Endothelial cell of hepatic sinusoid (primary cell): ENCODE measurements around the gene PRAMEF17.
"Not testable (repeated sequence)": the region's sequence is repeated elsewhere in the genome, so short reads cannot be mapped to it uniquely, and the experiment has no call there.

Source experiments
- in situ Hi-C: cut with HindIII; loops from 2 replicates; pipeline ENCODE4 v1.10.0; 2017; ENCODE audit warnings: low sequenced_read_pairs

The PRAMEF17 gene, protein sequence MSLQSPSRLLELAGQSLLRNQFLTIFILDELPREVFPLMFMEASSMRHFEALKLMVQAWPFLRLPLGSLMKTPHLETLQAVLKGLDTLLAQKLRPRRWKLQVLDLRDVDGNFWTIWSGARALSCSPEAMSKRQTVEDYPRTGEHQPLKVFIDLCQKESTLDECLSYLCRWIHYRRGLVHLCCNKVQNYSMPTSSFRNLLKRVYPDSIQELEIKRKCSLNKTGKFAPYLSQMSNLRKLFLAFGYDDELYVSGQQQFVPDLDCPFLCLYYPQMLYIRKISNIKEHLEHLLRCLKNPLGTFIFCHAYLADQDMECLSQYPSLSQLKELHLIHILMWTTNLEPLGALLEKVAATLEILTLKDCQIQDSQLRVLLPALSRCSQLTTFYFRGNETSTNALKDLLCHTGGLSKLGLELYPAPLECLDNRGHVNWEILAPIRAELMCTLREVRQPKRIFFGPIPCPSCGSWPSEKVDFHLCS

DNA sequence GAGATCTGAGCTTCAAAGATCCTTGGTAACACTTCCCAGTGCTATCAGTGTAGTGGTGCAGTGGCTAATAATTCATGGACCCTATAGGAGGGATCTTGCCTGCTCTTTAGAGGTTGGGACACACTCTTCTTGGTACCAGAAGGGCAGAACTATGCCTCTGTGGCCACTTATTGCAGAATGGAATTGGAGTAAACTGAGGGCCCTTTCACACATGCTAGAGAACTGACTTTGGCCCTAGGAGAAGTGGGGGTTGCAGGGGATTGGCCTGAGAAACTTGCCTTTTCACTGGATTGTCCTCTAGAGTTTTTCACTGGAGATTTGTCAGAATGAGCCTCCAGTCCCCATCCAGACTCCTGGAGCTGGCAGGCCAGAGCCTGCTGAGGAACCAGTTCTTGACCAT, at the start of gene PRAMEF17:
TSS of gene PRAMEF17 (plus strand) at position 301 of the 400 bp plus-strand sequence. CDS start at position 327, 26 bp downstream.
- in situ Hi-C loops, result not testable (repeated sequence)

DNA sequence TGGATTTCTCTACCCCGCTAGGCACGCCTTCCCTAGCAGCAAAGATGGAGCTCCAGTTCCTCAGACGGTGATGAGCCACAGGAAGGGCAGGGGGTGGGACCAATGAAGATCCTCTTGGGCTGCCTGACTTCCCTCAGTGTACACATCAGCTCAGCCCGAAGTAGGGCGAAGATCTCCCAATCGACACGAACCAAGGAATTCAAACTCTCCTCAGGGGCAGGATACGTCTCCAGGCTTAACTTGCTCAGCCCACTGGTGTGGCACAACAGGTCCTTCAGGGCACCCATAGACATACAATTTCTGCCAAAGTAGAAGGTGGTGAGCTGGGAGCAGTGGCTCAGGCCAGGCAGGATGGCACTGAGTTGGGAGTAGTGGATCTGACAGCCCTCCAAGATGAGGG, 46.9 kb upstream of the PRAMEF17 start:
- in situ Hi-C loops, result not testable (repeated sequence)

DNA sequence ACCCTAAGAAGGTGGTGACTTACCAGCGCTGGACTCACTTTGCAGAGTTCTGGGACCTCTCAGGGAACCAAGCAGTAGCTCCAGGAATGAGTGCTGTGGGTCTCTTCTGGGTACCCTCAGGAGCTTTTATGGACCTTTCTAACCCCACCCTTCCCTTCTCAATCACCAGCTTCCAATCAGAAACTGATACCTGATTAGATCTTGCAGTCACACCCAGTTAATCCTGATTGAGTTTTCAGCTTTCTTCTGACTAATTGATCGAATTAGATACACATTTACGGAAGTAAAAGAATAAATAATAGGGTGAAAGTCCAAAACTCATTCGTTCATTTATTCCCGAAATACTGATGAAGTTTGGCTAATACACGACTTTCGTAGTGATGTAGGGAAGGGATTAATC, 42.4 kb upstream of the PRAMEF17 start, which contains the start of gene PRAMEF14:
TSS of gene PRAMEF14 (minus strand) at position 101 of the 400 bp plus-strand sequence. CDS start 1,820 bp downstream, outside the sequence.
- in situ Hi-C loops, result not testable (repeated sequence)

DNA sequence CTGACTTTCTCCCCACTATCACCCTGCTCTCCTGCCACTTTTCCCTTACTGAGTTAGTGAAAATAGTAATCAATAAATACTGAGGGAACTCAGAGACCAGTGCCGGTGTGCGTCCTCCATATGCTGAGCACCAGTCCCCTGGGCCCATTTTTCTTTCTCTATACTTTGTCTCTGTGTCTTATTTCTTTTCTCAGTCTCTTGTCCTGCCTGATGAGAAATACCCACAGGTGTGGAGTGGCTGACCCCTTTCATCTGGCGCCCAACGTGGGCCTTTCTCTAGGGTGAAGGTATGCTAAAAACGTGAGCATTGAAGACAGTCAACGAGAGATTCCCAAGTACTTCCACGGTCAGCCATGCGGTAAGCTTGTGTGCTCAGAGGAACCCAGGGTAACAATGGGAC, 36.0 kb upstream of the PRAMEF17 start:
- in situ Hi-C loops, result not testable (repeated sequence)

DNA sequence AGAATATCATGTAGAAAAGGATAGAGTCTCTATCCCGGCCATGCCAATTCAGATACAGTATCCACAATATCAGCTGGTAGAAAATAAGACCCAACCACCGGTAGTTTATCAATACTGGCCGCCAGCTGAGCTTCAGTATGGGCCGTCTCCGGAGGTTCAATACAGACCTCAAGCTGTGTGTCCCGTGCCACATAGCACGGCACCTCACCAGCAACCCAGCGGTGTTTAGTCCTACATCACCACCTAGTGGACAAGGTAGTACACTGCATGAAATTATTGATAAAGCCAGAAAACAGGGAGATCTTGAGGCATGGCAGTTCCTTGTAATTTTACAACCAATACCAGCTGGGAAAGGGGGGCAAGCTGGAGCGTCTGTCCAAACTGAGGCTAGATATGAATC, 35.0 kb upstream of the PRAMEF17 start:
- in situ Hi-C loops, result not testable (repeated sequence)

DNA sequence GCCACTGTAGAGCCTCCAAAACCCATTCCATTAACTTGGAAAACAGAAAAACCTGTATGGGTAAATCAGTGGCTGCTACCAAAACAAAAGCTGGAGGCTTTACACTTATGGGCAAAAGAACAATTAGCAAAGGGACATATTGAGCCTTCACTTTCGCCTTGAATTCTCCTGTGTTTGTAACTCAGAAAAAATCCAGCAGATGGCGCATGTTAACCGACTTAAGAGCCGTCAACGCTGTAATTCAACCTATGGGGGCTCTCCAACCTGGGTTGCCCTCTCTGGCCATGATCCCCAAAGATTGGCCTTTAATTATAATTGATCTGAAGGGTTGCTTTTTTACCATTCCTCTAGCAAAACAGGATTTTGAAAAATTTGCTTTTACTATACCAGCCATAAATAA, 32.7 kb upstream of the PRAMEF17 start:
- in situ Hi-C loops, result not testable (repeated sequence)

DNA sequence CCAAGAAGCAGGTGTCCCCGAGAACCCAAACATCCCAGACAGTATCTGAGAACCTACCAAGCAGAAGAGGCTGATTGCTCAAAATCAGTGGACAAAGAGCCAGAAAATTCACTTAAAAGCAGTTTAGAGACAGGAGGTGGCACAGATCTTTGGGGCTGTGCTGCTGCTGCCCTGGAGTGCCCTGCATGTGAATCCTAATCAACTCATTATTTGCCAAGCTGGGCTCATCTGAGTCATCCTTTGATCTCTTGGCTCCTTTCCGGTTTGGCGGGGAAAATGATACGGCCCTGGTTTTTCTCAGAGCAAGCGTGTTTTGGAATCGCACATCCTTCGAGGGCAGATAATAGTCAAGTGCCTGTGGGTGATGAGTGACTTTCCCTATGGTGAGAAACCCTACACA, 27.1 kb upstream of the PRAMEF17 start:
- in situ Hi-C loops, result not testable (repeated sequence)

DNA sequence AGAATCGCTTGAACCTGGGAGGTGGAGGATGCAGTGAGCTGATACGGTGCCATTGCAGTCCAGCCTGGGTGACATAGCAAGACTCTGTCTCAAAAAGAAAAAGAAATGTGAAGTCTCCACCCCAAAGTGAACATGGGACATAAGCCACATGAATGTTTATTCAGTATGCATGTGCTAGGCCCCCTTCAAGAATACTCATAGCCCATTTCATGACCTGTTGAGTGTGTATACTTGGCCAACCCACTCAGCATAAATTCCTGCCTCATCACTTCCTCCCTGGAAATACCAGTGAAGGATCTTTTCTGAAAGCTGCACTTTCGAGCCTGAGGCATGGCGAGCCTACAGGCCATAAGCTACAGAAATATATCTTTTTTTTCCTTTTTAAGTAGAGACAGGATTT, 24.5 kb upstream of the PRAMEF17 start:
- in situ Hi-C loops, result not testable (repeated sequence)

DNA sequence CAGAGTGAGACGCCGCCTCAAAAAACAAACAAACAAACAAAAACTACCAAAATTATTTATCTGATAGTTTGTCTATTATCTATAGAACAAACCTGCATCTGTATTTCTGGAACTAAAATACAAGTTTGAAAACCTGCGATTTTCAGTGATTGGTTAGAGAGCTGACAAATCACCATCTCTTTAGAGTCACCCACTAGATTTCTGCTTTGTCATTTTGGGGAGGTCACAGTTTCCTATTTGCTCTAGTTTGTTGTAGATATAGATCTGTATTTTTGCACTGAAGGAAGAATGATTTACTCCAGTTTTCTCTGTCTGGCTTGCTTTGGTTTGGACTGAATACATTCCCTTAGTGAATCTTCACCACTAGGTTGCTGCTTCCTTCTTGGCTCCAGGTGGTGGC, 22.9 kb upstream of the PRAMEF17 start:
- in situ Hi-C loops, result not testable (repeated sequence)

DNA sequence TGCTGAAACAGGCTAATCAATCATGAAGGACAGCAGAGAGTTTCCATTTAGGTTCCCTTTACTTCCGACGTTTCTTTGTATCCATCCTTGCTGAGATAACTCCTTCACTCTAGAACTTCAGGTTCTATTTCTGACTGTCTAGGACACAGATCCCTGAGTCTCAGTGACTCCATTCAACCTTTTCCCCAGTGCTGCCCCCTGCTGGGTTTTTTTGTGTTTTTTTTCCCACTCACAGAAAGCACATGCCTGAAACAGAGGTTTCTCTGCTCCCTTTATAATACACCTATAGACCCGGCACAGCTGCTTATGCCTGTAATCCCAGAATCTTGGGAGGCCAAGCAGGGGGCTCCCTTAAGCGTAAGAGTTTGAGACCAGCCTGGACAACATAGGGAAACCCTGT, 20.9 kb upstream of the PRAMEF17 start:
- in situ Hi-C loops, result not testable (repeated sequence)

DNA sequence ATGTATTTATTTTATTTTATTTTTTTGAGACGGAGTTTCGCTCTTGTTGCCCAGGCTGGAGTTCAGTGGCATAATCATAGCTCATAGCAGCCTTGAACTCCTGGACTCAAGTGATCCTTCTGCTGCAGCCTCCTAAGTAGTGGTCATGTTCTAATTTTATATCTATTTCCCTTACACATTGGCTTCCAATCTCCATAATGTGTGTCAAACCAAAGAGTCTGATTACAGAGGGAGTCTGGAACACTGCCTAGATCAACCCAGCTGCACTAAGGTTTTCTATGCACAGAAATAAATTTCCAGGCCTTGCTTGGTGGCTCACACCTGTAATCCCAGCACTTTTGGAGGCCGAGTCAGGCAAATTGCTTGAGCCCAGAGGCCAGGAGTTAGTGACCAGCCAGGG, 10.4 kb upstream of the PRAMEF17 start:
- in situ Hi-C loops, result not testable (repeated sequence)

DNA sequence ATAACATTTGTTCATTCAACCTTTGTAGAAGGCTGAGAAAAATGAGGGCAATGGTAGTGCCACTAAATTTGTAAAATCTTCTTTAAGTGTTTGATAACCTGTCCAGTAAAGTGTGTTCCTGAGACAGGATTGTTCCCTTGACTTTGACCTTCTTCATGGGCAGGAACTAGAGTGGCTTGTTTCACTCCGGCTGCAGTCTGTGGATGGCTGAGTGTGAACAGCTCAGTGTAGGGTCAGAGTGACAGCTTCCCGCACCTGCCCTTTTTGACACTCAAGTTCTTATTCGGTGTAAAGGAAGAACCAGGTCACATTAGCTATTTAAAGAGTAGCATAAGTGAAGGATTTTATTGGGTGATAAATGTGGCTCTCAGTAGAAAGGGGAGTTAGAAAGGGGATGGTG, 9.1 kb upstream of the PRAMEF17 start:
- in situ Hi-C loops, result not testable (repeated sequence)

DNA sequence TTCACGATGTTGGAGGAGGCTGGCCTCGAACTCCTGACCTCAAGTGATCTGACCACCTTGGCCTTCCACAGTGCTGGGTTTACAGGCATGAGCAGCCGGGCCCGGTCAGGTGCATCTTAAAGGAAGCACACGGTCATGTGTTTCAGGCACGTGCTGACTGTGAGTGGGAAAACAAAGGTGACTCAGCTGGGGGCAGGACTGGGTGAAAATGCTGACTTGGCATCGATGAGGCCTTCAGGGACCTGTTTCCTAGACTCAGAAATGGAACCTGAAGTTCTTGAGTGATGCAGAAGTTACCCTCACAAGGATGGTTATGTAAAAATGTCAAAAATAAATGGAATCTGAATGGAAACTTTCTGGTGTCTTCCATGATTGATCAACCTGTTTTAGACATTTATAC, 3.6 kb downstream of the PRAMEF17 start:
- in situ Hi-C loops, result not testable (repeated sequence)

DNA sequence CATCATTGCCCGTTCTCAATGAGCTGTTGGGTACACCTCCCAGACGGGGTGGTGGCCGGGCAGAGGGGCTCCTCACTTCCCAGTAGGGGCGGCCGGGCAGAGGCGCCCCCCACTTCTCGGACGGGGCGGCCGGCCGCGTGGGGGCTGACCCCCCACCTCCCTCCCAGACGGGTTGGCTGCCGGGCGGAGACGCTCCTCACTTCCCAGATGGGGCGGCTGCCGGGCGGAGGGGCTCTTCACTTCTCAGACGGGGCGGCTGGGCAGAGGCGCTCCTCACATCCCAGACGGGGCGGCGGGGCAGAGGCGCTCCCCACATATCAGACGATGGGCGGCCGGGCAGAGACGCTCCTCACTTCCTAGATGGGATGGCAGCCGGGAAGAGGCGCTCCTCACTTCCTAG, 5.3 kb downstream of the PRAMEF17 start:
- in situ Hi-C loops, result not testable (repeated sequence)

DNA sequence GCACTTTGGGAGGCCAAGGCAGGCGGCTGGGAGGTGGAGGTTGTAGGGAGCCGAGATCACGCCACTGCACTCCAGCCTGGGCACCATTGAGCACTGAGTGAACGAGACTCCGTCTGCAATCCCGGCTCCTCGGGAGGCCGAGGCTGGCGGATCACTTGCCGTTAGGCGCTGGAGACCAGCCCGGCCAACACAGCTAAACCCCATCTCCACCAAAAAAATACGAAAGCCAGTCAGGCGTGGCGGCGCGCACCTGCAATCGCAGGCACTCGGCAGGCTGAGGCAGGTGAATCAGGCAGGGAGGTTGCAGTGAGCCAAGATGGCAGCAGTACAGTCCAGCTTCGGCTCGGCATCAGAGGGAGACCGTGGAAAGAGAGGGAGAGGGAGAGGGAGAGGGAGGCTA, 5.9 kb downstream of the PRAMEF17 start:
- in situ Hi-C loops, result not testable (repeated sequence)

DNA sequence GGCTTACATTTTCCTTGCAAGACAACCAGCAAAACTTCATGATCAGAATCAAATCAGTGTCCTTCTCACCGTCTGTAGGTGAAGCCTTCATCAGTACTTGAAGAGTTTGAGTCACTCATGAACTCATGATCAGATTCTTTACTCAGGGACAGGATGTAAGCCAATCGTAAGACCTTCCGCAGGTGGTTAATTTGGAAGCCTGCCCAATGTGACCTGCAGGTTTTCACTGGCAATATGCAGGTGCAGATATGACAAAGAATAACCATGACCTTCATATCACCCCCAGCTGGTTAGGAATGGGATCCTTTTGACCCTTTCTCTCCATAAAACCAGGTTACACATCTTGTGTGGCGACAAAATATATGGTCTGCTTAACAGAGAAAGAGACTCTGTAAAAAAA, 18.4 kb downstream of the PRAMEF17 start:
- in situ Hi-C loops, result no loop called here

DNA sequence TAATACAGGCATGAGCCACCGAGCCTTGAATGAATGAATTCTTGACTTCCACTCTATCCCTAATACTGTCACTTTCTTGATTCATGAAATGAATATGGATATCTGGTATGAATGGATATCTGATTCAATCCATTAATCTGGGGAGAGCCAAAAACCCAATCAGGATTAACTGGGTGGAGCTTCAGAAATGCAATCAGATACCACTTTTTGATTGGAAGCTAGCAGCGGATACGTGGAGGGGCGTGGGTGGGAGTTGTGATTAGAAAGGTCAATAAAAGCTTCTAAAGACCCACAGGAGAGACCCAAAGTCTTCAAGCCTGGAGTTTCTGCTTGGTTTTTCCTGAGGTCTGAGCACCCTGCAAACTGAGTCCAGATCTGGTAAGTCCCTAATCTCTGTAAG, 20.7 kb downstream of the PRAMEF17 start, which contains the start of gene PRAMEF20:
TSS of gene PRAMEF20 (plus strand) at position 301 of the 400 bp plus-strand sequence. CDS start 5,905 bp downstream, outside the sequence.
- in situ Hi-C loops, result not testable (repeated sequence)

DNA sequence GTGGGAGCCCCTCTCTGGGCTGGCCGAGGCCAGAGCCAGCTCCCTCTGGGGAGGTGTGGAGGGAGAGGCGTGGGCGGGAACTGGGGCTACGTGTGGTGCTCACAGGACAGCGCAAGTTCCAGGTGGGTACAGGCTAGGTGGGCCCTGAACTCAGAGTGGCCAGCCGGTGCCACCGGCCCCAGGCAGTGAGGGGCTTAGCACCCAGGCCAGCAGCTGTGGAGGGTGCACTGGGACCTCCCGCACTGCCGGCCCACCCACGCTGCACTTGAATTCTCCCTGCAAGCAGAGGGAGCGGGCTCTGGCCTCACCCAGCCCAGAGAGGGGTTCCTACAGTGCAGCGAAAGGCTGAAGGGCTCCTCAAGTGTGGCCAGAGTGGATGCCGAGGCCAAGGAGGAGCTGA, 41.1 kb downstream of the PRAMEF17 start:
- in situ Hi-C loops, result no loop called here

DNA sequence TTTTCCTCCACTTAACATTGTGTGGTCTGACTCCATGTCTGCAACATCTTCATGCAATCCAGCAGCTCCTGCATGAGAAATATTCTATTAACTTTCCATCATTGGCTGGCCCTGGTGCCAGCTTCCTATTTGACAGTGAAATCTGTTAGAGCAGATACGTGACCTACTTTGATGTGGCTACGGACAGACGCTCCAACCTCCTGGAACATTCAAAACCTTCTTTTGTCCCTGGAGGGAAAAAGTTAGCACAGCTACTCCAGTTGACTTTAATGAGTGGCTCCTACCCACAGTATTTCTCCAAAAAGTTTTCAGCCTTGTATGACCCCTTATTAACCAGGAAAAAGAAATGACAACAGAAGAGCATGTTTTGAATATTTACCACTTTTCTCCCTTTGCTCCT, 42.8 kb downstream of the PRAMEF17 start:
- in situ Hi-C loops, result no loop called here

DNA sequence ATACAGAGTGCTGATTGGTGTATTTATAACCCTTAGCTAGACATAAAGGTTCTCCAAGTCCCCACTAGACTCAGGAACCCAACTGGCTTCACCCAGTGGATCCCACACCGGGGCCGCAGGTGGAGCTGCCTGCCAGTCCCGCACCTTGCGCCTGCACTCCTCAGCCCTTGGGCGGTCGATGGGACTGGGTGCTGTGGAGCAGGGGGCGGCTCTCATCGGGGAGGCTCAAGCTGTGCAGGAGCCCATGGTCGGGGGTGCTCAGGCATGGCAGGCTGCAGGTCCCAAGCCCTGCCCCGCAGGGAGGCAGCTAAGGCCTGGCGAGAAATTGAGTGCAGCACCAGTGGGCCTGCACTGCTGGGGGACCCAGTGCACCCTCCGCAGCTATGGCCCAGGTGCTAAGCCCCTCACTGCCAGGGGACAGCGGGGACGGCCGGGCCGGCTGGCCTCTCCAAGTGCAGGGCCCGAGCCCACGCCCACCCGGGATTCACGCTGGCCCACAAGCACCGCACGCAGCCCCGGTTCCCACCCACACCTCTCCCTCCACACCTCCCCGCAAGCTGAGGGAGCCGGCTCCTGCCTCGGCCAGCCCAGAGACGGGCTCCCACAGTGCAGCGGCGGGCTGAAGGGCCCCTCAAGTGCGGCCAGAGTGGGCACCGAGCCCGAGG, 44.4 kb downstream of the PRAMEF17 start:
- in situ Hi-C loops, result not testable (repeated sequence)

DNA sequence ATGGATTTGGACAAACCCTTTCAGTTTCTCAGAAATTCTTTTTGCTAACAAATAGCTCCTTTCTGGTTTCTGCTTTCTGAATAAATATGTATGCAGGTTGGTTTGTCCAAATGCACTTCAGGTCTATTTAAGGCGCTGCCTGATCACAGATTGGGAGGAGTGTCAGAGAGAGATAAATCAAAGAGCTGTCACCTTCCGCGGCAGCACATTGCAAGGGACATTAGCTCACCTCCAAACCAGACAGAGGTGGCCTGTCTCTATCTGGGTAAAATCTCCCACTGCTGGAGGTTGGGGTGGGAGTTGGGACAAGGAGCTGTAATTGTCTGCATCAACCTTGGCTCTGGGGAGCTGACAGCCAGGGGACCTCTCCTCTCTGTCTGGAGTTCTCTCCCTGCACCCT, 46.0 kb downstream of the PRAMEF17 start:
- in situ Hi-C loops, result no loop called here
